B cell (primary cell): ENCODE data around the gene LHCGR.

Source experiments
- CTCF ChIP-seq: fragments of 200-600 bp; IDR thresholded peaks from one replicate; pipeline ENCODE4 v1.8.0; 2022; ENCODE audit warnings: antibody characterized with exemption, mild to moderate bottlenecking
- EZH2 ChIP-seq: IDR thresholded peaks from 2 replicates; pipeline ENCODE4 v1.6.1; 2012; ENCODE audit warnings: borderline replicate concordance, low read depth, mild to moderate bottlenecking, moderate library complexity, low read length; ENCODE audit not compliant: insufficient read depth, poor library complexity, severe bottlenecking

DNA sequence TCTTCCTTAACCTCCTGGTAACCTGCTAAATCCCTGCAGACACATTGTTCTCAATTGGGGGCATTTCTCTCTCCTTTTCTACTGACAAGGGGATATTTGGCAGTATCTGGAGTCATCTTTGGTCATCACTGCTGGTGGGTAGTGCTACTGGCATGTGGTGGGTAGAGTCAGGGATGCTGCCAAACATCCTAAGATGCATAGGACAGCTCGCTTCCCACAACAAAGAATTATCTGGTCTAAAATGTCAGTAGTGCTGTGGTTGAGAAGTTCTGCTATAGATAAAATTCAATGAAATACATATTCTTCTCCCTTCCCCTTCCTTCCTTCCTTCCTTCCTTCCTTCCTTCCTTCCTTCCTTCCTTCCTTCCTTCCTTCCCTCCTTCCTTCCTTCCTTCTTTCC, 18.7 kb upstream of the LHCGR start:
- TF ChIP-seq CTCF = no peak
- TF ChIP-seq EZH2 = no peak
